Panc1 (cell line): ENCODE results near the gene HSPA13.

Source experiments
- TCF7L2 ChIP-seq: IDR thresholded peaks from 2 replicates; pipeline ENCODE4 v1.6.1; 2011; ENCODE audit warnings: mild to moderate bottlenecking, low read depth, low read length, inconsistent platforms
- TF ChIP-seq, protein P1 (sequence below): fragments of 450-650 bp; IDR thresholded peaks from 2 replicates; pipeline ENCODE4 v1.5.1; 2017; ENCODE audit warnings: mild to moderate bottlenecking
- TF ChIP-seq, protein P2 (sequence below), 2 experiments: IDR thresholded peaks; 2 replicates each; pipeline ENCODE4 v1.6.1; 2011 to 2012; ENCODE audit warnings: low read depth in 2 of 2, control low read depth in 1 of 2, low read length in 1 of 2, mild to moderate bottlenecking in 1 of 2, moderate library complexity in 1 of 2; ENCODE audit not compliant: insufficient read depth in 1 of 2

DNA sequence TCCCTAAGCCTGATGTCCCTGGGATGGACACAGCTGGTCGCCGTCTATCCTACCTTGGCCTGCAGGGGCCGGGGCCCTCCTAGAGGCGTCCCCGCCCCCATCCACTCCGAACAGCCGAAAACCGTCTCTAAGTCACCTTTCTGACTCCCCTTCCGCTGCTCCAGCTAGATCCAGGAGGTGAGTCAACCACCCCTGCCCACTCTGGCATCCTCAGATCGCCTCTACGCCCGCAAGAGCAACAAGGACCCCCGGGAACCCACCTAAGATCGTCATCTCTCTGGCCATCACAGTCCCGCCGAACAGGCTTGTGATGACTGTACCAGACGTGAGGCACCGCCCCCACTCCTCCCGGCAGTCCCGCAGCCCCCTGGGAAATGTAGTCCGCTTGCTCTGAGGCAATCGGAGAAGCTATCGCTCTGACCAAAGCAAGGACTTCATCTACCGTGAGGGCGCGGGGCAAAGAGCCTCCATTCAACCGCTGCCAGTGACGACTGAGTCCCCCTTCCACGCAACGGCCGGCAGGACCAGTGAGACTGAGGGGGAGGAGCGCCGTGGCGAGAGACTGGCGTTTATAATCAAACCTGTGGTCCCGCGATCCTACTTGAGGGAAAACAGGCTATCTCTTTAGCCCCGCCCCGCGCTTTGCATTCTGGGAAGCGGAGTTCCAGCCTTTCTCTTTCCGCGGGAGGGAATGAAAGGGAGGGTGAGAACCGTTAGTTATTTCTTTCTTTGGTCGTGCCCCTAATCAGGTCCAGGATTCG is at the start of gene HSPA13:
- TF ChIP-seq, protein P1, sequence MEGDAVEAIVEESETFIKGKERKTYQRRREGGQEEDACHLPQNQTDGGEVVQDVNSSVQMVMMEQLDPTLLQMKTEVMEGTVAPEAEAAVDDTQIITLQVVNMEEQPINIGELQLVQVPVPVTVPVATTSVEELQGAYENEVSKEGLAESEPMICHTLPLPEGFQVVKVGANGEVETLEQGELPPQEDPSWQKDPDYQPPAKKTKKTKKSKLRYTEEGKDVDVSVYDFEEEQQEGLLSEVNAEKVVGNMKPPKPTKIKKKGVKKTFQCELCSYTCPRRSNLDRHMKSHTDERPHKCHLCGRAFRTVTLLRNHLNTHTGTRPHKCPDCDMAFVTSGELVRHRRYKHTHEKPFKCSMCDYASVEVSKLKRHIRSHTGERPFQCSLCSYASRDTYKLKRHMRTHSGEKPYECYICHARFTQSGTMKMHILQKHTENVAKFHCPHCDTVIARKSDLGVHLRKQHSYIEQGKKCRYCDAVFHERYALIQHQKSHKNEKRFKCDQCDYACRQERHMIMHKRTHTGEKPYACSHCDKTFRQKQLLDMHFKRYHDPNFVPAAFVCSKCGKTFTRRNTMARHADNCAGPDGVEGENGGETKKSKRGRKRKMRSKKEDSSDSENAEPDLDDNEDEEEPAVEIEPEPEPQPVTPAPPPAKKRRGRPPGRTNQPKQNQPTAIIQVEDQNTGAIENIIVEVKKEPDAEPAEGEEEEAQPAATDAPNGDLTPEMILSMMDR = no peak
- TF ChIP-seq, protein P2, sequence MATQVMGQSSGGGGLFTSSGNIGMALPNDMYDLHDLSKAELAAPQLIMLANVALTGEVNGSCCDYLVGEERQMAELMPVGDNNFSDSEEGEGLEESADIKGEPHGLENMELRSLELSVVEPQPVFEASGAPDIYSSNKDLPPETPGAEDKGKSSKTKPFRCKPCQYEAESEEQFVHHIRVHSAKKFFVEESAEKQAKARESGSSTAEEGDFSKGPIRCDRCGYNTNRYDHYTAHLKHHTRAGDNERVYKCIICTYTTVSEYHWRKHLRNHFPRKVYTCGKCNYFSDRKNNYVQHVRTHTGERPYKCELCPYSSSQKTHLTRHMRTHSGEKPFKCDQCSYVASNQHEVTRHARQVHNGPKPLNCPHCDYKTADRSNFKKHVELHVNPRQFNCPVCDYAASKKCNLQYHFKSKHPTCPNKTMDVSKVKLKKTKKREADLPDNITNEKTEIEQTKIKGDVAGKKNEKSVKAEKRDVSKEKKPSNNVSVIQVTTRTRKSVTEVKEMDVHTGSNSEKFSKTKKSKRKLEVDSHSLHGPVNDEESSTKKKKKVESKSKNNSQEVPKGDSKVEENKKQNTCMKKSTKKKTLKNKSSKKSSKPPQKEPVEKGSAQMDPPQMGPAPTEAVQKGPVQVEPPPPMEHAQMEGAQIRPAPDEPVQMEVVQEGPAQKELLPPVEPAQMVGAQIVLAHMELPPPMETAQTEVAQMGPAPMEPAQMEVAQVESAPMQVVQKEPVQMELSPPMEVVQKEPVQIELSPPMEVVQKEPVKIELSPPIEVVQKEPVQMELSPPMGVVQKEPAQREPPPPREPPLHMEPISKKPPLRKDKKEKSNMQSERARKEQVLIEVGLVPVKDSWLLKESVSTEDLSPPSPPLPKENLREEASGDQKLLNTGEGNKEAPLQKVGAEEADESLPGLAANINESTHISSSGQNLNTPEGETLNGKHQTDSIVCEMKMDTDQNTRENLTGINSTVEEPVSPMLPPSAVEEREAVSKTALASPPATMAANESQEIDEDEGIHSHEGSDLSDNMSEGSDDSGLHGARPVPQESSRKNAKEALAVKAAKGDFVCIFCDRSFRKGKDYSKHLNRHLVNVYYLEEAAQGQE (IDR thresholded peaks at IDR 0.05; ENCODE audit: insufficient read depth in 1 of 2, low read depth in 2 of 2, low read length in 1 of 2) = no peak
- peak; percentile 58; the same call in 1 of the 2 replicates for TF ChIP-seq TCF7L2
